ENCODE measurements around the gene SH3PXD2A. TPM values are rescaled to one million over a fixed set of nuclear protein-coding genes. Genes with fewer than 3 reads are reported as not detected.

SH3PXD2A gene
- total RNA-seq, 1 experiment from 2014 or later, result 1.2 TPM

DNA sequence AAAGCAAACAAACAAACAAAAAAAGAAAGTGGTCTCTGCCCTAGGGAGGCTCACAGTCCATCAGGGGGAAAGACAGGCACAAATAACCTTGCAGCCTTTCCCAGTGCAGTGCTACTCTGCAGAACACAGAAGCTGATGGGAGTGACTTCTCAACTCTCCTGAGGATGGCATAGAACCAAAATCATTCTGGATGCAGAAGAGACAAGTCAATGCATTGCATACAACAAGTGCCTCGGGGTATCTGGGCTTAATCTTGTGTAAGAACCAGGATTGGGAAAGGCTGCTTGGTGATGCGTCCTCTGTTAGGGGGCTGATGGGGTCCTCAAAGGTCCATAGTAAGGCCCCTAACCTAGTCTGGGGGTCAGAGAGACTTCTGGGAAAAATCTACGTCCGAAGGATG lies 293.0 kb downstream of the SH3PXD2A start:
- DNase-seq (ENCODE audit: low spot score), result no peak

- no peak for DNase-seq (ENCODE audit: low spot score)
Measured at GRCh38 chr10:103560886-103561285, 294.5 kb downstream of the SH3PXD2A start.

DNA sequence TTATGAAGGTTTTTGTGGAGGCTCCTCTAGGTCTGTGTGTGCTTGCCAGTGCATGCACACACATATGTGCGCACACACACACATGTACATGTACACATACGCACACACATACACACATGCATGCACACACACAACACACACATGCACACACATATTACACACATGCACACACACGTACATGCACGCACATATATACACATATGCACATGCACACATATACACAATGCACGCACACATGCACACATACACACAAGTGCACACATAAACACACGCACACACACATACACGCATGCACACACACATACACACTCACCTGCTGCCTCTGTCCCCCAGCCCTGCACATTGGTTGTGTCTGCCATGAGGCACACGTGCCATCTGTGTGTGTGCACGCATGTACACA lies 295.6 kb downstream of the SH3PXD2A start:
- DNase-seq (ENCODE audit: low spot score), result no peak

DNA sequence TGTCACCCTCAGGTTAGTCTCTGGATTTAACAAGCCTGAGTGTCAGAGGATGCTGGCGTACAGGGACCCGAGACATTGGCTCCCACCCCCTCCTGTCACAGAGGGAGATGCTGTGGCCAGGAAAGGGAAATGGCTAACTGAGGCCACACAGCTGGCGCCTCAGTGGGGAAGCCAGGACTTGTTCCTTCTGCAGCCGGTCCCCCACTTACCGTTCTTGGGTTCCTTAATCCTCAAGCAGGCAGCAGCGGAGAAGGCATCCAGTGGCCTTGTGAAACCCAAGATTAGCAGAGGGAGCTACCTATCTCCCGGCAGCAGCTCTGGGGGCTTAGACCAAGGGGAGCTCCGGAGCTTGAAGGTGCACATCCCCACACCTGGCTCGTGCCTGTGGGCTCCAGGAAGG lies 296.5 kb downstream of the SH3PXD2A start:
- DNase-seq (ENCODE audit: low spot score), result no peak

- no peak for DNase-seq (ENCODE audit: low spot score)
Measured at GRCh38 chr10:103557455-103557854, 297.9 kb downstream of the SH3PXD2A start.

- DNase-seq (ENCODE audit: low spot score), result no peak
Measured at GRCh38 chr10:103556383-103557007, 298.9 kb downstream of the SH3PXD2A start.

- DNase-seq (ENCODE audit: low spot score), result no peak
Measured at GRCh38 chr10:103555712-103556111, 299.7 kb downstream of the SH3PXD2A start.

DNA sequence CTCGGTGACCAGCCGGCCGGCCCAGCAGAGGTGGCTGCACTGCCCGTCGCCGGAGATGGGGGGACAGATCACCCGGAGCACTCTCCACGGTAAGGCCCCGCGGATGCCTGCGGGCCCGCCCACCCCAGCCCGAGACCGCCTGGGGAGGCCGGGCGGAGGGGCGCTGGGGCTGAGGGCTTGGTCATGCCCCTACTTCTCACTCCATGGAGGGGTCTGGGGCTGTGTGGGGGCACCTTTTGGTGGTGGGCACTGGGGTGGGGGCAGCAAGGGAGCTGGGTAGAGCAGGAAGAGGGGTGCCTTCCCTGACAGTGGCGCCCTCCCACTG lies 300.1 kb downstream of the SH3PXD2A start:
- DNase-seq (ENCODE audit: low spot score), result no peak

DNA sequence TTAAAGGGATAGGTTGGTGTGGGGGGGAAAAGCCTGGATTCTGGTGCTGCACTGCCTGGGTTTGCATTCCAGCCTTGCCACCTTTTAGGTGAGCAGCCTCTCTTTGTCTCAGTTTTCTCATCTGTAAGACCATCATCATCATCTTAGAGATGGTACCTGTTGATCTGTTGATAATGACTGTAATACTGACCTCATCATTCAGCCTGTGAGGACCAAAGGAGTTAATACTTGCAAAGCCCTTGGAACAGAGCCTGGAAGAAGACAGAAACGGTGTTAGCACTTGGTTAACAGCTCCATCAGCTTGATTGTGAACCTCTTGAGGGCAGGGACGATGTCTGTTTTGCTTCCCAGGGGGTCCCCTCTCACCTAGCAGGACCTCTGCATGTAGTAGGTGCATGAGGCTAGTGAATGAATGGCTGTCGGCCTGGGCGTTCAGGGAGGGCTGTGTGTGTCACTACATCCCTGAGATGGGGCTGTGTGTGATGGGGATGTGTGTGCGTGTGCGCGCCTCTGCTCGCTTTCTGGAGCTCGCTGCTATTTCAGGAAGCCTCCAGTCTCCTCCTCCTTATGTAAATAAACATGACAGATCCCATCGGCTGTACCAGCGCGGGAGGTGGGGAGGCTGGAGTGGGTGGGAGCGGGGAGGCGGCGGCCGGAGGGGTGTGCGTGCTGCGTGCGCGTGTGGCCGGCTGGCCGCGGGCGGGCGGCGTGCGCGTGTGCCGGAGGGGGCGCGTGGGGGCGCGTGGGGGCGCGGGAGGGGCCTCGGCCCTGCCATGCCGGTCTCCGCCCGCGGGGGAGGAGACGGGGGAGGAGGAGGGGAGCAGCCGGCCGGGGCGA lies 300.7 kb downstream of the SH3PXD2A start:
- peak; percentile 66 for DNase-seq (ENCODE audit: low spot score)

DNA sequence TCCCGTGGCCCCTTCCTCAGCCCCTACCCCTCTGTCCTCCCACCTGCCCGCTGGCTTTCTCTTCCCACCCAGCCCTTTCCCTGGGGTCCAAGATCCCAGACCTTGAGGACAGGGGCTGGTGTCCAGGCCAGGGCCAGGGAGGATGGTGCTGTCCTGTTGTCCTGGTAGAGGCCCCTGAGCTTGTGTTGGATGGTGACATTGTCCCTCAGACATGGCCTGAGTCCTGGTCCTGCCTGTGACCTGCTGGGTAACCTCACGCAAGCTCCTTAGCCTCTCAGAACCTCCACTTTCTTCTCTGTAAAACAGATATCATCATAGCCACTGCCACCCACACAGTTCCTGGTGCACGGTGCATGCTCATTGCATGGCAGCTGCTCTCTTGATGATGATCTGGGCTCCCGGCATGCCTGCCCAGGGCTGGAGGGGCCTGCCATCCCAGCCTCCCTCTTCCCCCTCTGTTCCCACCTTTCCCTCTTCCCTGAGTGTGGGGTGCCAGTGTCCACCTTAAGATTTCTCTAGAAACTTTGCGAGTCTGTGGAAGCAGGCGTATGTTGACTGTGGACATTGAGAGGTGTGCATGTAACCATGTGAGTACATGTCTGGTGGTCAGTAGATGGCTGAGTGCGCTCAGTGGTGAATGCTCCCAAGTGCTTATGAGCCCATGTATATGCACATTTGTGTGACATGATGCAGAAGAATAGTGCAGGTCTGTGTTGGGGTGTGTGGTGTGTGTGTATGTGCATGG lies 301.5 kb downstream of the SH3PXD2A start:
- no peak for DNase-seq (ENCODE audit: low spot score)

DNA sequence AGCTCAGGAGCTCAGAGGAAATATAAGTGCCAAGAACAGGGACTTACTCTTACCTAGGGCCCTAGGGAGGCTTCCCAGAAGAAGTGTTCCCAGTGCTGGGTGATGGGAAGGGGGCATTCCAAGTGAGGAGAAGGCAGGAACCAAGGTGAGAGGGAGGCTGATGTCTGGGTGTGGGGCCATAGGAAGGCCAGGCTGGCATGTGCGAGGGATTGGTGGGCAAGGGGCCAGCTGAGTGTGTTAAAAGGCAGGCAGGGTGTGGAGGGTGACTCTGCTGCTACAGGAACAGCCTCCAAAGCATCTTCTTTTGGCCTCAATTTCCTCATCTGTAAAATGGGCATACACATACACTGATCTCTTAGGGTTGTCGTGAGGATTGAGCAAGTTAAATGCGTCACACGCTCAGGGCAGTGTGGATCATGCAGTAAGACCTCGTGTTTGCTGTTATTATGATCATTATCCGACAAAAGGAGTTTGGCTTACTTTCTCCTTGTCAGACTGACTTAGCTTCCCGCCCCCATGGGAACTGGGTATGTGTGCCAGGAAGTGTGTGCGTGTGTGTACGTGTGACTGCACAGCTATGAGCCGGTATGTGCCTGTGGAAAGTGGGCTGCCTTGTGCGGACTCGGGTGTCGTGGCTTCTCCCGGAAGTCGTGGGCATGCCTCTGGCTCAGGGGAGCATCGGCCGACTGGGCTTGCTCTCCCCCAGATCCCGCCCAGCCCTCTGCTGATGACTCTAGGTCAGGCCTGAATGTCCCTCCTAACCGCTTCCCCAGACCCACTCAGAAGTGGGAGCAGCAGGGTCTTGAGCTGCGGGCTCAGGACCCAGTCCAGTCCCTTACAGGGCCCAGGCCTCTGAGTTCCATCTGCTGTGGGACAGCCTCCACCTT lies 302.3 kb downstream of the SH3PXD2A start:
- DNase-seq (ENCODE audit: low spot score), result no peak

DNA sequence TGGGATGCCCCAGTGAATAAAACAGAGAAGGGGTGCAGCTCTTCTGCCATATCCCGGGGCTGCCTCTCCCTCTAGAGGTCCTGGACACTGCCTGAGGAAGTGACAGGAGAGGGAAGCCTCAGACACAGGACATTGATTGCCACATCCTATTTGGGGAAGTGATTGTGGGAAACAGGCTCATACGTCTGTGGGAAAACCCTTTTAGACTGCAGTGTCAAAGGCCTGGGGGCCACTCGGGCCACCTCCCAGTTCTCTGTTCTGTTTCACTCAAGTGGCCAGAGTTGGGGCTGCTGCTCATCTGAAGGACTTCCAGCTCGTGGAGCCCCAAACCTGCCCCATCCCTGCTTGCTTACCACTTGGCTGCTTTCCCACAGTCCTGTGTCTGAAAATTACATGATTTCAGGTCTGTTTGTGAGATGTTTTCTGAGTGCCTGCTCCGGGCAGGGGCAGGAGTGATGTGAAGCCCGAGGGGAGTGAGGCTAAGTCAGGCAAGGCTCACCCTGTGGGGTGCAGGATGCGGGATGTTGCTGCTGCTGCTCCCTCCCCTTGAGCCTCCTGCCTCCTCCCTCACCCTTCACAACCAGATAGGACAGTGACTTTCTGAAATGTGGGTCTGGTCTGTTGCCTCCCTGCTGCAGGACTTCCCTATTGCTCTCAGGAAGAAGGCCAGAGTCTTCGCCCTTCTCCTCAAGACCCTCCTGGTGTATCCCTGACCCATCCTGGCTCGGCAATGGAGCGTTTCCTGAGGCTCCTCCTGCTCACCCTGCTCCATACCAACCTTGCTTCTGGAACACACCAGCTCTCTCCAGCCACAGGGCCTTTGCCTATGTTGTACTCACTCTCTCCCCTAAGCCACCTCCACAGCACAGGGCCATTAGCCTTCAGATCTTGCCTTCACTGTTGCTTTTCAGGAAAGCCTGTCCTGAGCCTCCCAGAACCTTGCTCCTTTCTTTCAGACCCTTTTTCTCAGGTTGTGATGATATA lies 303.5 kb downstream of the SH3PXD2A start:
- no peak for DNase-seq (ENCODE audit: low spot score)

DNA sequence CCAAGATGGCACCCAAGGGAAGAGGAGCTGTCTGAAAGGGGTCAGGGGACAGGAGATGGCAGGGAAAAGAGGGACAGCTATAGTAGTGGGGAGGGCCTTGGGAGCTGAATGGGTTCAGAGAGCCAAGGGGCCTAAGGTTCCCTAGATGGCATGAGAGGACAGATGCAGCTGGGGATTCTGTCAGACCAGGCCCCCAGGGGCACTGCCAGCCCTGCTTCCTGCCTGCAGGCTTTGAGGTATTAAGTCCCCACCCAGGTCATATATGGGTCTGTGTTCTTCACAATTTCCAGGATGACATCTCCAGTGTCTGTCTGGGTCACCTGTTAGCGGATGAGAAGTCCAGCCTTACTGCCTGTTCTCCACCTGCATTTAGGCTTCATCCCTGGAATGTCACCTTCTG lies 305.1 kb downstream of the SH3PXD2A start:
- no peak for DNase-seq (ENCODE audit: low spot score)

- DNase-seq (ENCODE audit: low spot score), result no peak
Measured at GRCh38 chr10:103549349-103549685, 306.1 kb downstream of the SH3PXD2A start.

DNA sequence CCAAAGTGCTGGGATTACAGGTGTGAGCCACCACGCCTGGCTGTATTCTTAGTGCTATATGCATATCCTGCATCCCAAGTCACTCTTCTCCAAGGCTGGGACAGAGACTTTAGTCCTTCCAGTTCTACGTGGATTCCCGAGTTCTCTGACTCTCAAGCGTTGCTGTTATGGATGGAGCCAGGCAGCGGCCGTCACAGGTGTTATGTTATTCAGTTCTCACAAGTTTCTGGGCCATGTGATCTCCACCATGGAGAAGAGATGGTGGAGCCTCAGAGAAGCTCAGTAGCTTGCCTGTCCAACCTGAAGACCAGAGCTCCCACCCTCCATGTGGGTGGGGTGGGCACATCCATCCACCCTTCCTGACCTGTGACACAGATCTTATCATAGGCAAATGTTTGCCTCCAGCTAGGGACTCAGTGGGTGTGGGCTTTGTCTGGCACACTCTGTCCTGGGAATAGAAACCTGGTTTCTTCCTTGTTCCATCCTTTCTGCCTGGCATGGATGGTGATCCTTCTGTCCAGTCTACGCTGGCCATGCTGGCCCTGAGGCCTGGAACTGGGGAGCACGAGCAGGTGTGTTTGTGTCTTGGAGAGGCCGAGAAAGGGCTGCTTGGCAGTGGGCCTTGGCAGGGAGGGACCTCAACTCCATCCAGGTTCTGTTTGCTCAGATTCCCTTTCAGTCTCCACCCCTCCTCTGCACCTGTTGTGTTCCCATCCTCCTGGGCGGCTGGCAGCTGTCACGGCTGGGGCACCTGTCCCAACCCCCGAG lies 306.6 kb downstream of the SH3PXD2A start:
- no peak for DNase-seq (ENCODE audit: low spot score)

- no peak for DNase-seq (ENCODE audit: low spot score)
Measured at GRCh38 chr10:103548006-103548405, 307.4 kb downstream of the SH3PXD2A start.

DNA sequence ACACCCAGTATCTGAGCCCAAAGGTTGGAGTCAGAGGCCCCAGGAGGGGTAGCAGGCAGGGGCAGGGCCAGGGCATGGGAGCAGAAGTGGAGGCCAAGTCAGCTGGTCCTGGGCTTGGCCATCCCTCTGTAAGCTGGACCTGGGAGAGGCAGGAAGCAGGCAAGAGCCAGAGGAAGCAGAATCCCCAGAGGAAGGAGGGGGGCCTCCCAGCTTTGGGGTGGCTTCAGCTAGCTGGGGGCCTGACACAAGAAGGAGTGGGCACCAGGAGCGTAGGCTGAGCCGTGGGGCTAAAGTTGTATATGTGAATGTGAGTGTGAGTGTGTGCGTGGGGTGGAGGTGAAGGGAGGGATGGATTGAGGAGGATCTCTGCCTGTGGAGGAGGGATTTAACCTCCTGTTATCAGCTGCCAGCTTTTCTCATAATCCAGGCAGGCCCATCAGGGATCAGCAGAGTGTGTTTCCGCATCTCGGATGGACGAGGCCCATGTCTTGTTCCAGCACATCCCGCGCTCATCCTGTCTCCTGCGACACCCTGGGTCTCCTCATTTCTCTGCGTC lies 307.9 kb downstream of the SH3PXD2A start:
- no peak for DNase-seq (ENCODE audit: low spot score)

DNA sequence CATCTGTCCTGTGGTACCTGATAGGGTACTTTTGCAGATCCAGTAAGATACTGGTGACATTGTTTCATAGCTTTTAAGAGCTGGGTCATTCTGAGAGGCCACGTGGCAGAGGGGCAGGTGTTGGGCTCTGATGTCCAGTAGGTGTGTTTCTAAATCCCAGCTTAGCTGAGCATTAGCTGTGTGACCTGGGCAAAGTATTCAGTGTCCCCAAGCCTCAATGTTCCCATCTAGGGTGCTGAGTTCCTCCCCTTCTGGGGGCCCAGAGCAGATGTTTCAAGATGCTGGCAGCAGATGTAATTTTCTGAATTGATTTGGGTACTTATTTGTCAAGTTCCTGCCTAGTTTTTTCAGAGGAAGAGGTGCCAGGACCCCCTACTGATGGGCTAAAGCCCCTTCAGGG lies 309.0 kb downstream of the SH3PXD2A start:
- DNase-seq (ENCODE audit: low spot score), result no peak

- DNase-seq (ENCODE audit: low spot score), result no peak
Measured at GRCh38 chr10:103545771-103546281, 309.6 kb downstream of the SH3PXD2A start.

Measured in H4 (cell line).